DOHH2 (cell line): ENCODE measurements around the gene AAGAB.

Source experiments
- EZH2phosphoT487 ChIP-seq: fragments of 200-600 bp; sonication (generic); IDR thresholded peaks from 2 replicates; pipeline ENCODE4 v1.6.1; 2017; ENCODE audit warnings: borderline replicate concordance, mild to moderate bottlenecking, antibody characterized with exemption, low read length, moderate library complexity, mixed read lengths
- TF ChIP-seq, protein P1 (sequence below): fragments of 200-600 bp; sonication (generic); IDR thresholded peaks from one replicate; pipeline ENCODE4 v1.5.1; 2014; ENCODE audit warnings: antibody characterized with exemption, mild to moderate bottlenecking, low read depth, low read length; ENCODE audit not compliant: poor library complexity, severe bottlenecking

DNA sequence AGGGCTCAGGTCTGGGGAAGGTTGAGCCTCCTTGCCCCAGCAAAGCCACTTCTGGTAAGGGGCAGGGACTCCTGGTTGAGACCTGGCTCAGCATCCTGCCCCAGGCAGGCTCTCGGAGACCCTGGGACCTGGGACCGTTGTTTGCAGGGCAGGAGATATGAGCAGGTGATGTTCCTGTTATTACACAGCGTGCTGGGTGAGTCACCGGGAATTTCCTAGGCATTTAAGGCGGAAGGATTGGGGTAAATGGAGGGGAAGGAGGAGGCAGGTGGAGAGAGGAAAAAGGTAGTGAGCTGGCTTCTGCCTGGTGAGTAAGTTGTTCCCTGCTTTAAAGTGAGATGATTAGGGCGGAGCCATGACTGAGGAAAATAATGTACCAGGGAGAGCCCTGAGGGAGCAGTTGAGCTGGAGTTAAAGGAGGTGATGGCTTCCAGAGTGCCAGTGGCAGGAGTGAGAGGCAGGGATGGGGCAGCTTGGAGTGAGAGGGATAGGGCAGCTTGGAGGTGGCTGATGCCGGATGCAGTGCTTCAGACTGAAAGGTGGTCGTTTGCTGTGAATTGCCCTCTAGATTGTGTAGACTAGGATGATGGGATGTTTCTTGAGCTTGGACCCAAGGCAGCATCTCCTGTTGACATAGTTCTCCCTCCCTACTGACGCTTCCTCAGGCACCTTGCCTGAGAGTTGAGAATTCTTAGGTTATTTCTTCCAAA lies 79.4 kb downstream of the AAGAB start:
- TF ChIP-seq, protein P1, sequence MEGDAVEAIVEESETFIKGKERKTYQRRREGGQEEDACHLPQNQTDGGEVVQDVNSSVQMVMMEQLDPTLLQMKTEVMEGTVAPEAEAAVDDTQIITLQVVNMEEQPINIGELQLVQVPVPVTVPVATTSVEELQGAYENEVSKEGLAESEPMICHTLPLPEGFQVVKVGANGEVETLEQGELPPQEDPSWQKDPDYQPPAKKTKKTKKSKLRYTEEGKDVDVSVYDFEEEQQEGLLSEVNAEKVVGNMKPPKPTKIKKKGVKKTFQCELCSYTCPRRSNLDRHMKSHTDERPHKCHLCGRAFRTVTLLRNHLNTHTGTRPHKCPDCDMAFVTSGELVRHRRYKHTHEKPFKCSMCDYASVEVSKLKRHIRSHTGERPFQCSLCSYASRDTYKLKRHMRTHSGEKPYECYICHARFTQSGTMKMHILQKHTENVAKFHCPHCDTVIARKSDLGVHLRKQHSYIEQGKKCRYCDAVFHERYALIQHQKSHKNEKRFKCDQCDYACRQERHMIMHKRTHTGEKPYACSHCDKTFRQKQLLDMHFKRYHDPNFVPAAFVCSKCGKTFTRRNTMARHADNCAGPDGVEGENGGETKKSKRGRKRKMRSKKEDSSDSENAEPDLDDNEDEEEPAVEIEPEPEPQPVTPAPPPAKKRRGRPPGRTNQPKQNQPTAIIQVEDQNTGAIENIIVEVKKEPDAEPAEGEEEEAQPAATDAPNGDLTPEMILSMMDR = no peak
- TF ChIP-seq EZH2phosphoT487 = no peak
